SK-N-SH treated with all-trans-retinoic acid at 6 μM for 48 hours (cell line): Measurements from ENCODE around the gene GNAT3.

Source experiments
- ATAC-seq: fragments of 200-7000 bp; cut with Tn5 transposase; 3 replicates; pipeline ENCODE4 v1.9.1; 2020; ENCODE audit warnings: mild to moderate bottlenecking, moderate library complexity
- ARNTL ChIP-seq: fragments of 450-650 bp; formaldehyde crosslinking; IDR thresholded peaks from 2 replicates; pipeline ENCODE4 v1.5.0; 2020; ENCODE audit warnings: low read depth, mild to moderate bottlenecking, moderate library complexity, borderline replicate concordance
- BACH2 ChIP-seq: fragments of 250-450 bp; sonication (Bioruptor Pico); IDR thresholded peaks from 2 replicates; pipeline ENCODE4 v1.9.0; 2021; ENCODE audit warnings: mild to moderate bottlenecking, borderline replicate concordance
- CREB5 ChIP-seq: fragments of 250-450 bp; sonication (Bioruptor Pico); IDR thresholded peaks from 2 replicates; pipeline ENCODE4 v1.5.1; 2020; ENCODE audit warnings: low read depth, mild to moderate bottlenecking, moderate library complexity
- CSDC2 ChIP-seq: fragments of 250-450 bp; sonication (Bioruptor Pico); IDR thresholded peaks from 2 replicates; pipeline ENCODE4 v1.5.0; 2020; ENCODE audit warnings: mild to moderate bottlenecking, moderate library complexity
- CSRNP3 ChIP-seq: fragments of 250-450 bp; sonication (Bioruptor Pico); IDR thresholded peaks from 2 replicates; pipeline ENCODE4 v1.5.1; 2021; ENCODE audit warnings: mild to moderate bottlenecking, moderate library complexity
- ESRRG ChIP-seq: fragments of 250-450 bp; sonication (Bioruptor Pico); IDR thresholded peaks from 2 replicates; pipeline ENCODE4 v1.6.1; 2021; ENCODE audit warnings: mild to moderate bottlenecking
- GLIS3 ChIP-seq: fragments of 250-450 bp; sonication (Bioruptor Pico); IDR thresholded peaks from 2 replicates; pipeline ENCODE4 v1.5.0; 2020; ENCODE audit warnings: mild to moderate bottlenecking, moderate library complexity
- ISL1 ChIP-seq: fragments of 250-450 bp; sonication (Bioruptor Pico); IDR thresholded peaks from 2 replicates; pipeline ENCODE4 v2.1.2; 2022; ENCODE audit warnings: mild to moderate bottlenecking, moderate library complexity
- OSR1 ChIP-seq: fragments of 250-450 bp; sonication (Bioruptor Pico); IDR thresholded peaks from 2 replicates; pipeline ENCODE4 v1.8.0; 2022; ENCODE audit warnings: moderate library complexity, mild to moderate bottlenecking, inconsistent platforms
- POU6F1 ChIP-seq: fragments of 250-450 bp; sonication (Bioruptor Pico); IDR thresholded peaks from 2 replicates; pipeline ENCODE4 v1.8.0; 2021; ENCODE audit warnings: low read depth, mild to moderate bottlenecking, moderate library complexity, borderline replicate concordance
- PPARA ChIP-seq: fragments of 250-450 bp; sonication (Bioruptor Pico); IDR thresholded peaks from 2 replicates; pipeline ENCODE4 v1.5.0; 2020; ENCODE audit warnings: mild to moderate bottlenecking, borderline replicate concordance
- RARB ChIP-seq: fragments of 250-450 bp; sonication (Bioruptor Pico); IDR thresholded peaks from 2 replicates; pipeline ENCODE4 v1.8.0; 2021; ENCODE audit warnings: mild to moderate bottlenecking, moderate library complexity
- SNAI2 ChIP-seq: fragments of 250-450 bp; sonication (Bioruptor Pico); IDR thresholded peaks from 2 replicates; pipeline ENCODE4 v1.5.0; 2020; ENCODE audit warnings: mild to moderate bottlenecking, moderate library complexity
- TCF4 ChIP-seq: fragments of 250-450 bp; sonication (Bioruptor Pico); IDR thresholded peaks from 2 replicates; pipeline ENCODE4 v1.8.0; 2021; ENCODE audit warnings: mild to moderate bottlenecking, moderate library complexity, borderline replicate concordance
- TOX ChIP-seq: fragments of 250-450 bp; sonication (Bioruptor Pico); IDR thresholded peaks from 2 replicates; pipeline ENCODE4 v1.8.0; 2021; ENCODE audit warnings: mild to moderate bottlenecking, moderate library complexity, borderline replicate concordance
- TSHZ2 ChIP-seq: fragments of 250-450 bp; sonication (Bioruptor Pico); IDR thresholded peaks from 2 replicates; pipeline ENCODE4 v1.5.0; 2020; ENCODE audit warnings: mild to moderate bottlenecking, moderate library complexity
- ZC3H10 ChIP-seq: fragments of 250-450 bp; sonication (Bioruptor Pico); IDR thresholded peaks from 2 replicates; pipeline ENCODE4 v1.5.1; 2021; ENCODE audit warnings: mild to moderate bottlenecking, moderate library complexity
- ZFP3 ChIP-seq: fragments of 250-450 bp; sonication (Bioruptor Pico); IDR thresholded peaks from 2 replicates; pipeline ENCODE4 v1.5.0; 2020; ENCODE audit warnings: mild to moderate bottlenecking, moderate library complexity
- ZFP30 ChIP-seq: fragments of 450-650 bp; formaldehyde crosslinking; IDR thresholded peaks from 2 replicates; pipeline ENCODE4 v1.5.0; 2022; ENCODE audit warnings: mild to moderate bottlenecking, moderate library complexity
- ZNF565 ChIP-seq: fragments of 450-650 bp; formaldehyde crosslinking; conservative IDR thresholded peaks from 2 replicates; pipeline ENCODE4 v1.5.0; 2020; ENCODE audit warnings: low read depth, mild to moderate bottlenecking, moderate library complexity
- ZNF8 ChIP-seq: fragments of 450-650 bp; formaldehyde crosslinking; IDR thresholded peaks from 2 replicates; pipeline ENCODE4 v1.5.0; 2020; ENCODE audit warnings: mild to moderate bottlenecking, moderate library complexity

GNAT3 gene

GRCh38 chr7:80434047-80434446, 77.8 kb downstream of the GNAT3 start:
- no peak for ATAC-seq
- TF ChIP-seq ARNTL (CRISPR knock-in tag) (no peak), BACH2 (CRISPR knock-in tag) (no peak), CSDC2 (CRISPR knock-in tag) (no peak), ESRRG (CRISPR knock-in tag) (no peak), ZNF8 (no peak), CREB5 (no peak), TCF4 (CRISPR knock-in tag) (no peak), OSR1 (CRISPR knock-in tag) (no peak), CSRNP3 (CRISPR knock-in tag) (no peak), SNAI2 (no peak), ZC3H10 (CRISPR knock-in tag) (no peak), ZNF565 (CRISPR knock-in tag) (no peak), ZFP30 (CRISPR knock-in tag) (no peak), TOX (CRISPR knock-in tag) (no peak), PPARA (CRISPR knock-in tag) (no peak), GLIS3 (no peak)

- TF ChIP-seq ZNF8 (no peak), ESRRG (CRISPR knock-in tag) (no peak), ZFP30 (CRISPR knock-in tag) (no peak), CSRNP3 (CRISPR knock-in tag) (no peak), ZC3H10 (CRISPR knock-in tag) (no peak), BACH2 (CRISPR knock-in tag) (no peak), ISL1 (CRISPR knock-in tag) (no peak), ARNTL (CRISPR knock-in tag) (no peak), PPARA (CRISPR knock-in tag) (no peak)
- TF ChIP-seq, all 23 proteins: peak for 0
- no peak for ATAC-seq
Measured at GRCh38 chr7:80432166-80432565, 79.7 kb downstream of the GNAT3 start.

GRCh38 chr7:80429181-80429580, 82.7 kb downstream of the GNAT3 start:
- no peak for ATAC-seq
- TF ChIP-seq ISL1 (CRISPR knock-in tag) (no peak), POU6F1 (no peak), ZC3H10 (CRISPR knock-in tag) (no peak), BACH2 (CRISPR knock-in tag) (no peak), ZFP3 (CRISPR knock-in tag) (no peak), RARB (CRISPR knock-in tag) (no peak), ARNTL (CRISPR knock-in tag) (no peak), TSHZ2 (CRISPR knock-in tag) (no peak), ESRRG (CRISPR knock-in tag) (no peak), ZNF565 (CRISPR knock-in tag) (no peak), GLIS3 (no peak), CSDC2 (CRISPR knock-in tag) (no peak)
